22Rv1 (cell line): ENCODE measurements around the gene RCVRN.

Source experiments
- H3K27ac ChIP-seq: fragments of 450-650 bp; 2 replicates; pipeline ENCODE4 v1.5.1; 2017
- ZFX ChIP-seq: fragments of 450-650 bp; IDR thresholded peaks from 2 replicates; pipeline ENCODE4 v1.6.1; 2017; ENCODE audit warnings: antibody characterized with exemption, borderline replicate concordance
- TF ChIP-seq, protein P1 (sequence below): fragments of 450-650 bp; IDR thresholded peaks from 2 replicates; pipeline ENCODE4 v1.5.1; 2017; ENCODE audit warnings: mild to moderate bottlenecking

RCVRN gene

DNA sequence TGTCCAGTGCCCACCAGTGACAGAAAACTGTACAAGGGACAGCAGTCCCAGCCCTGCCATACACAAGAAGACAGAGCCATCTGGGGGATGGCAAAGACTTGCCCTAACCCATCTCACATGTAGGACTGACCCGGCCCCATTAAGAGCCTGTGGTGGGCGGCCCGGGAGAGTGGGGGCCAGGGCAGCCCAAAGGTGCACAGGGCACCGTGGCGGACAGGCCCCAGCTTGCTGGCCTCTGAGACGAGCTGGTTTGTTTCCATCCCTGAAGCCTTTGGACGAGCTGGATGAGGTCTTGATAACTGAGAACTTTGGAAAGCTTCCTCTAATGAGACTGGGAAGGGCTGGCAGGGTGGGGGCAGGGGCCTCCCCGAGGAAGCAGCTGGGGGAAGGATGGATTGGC is 11.0 kb upstream of the RCVRN start:
- H3K27ac ChIP-seq = no peak overlapping the region
- no peak for TF ChIP-seq ZFX
- TF ChIP-seq, protein P1, sequence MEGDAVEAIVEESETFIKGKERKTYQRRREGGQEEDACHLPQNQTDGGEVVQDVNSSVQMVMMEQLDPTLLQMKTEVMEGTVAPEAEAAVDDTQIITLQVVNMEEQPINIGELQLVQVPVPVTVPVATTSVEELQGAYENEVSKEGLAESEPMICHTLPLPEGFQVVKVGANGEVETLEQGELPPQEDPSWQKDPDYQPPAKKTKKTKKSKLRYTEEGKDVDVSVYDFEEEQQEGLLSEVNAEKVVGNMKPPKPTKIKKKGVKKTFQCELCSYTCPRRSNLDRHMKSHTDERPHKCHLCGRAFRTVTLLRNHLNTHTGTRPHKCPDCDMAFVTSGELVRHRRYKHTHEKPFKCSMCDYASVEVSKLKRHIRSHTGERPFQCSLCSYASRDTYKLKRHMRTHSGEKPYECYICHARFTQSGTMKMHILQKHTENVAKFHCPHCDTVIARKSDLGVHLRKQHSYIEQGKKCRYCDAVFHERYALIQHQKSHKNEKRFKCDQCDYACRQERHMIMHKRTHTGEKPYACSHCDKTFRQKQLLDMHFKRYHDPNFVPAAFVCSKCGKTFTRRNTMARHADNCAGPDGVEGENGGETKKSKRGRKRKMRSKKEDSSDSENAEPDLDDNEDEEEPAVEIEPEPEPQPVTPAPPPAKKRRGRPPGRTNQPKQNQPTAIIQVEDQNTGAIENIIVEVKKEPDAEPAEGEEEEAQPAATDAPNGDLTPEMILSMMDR = no peak

DNA sequence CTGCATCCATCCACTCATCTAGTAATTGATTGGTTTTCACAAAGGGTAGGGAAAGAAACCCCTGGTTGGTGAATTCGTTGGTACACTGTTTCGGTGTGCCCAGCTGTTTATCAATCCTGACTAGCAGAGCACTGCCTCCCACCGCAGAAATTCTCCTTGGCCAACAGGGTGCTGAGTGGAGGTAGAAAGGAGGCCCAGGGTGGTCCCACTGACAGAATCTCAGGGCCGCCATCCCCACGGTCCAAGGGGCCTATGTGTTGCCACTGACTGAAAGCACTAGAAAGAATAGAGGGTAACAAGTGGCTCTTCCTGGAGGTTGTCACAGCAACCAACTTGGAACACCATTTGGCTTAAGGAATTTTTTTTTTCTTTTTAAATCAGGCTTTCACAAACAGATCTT is 8.4 kb upstream of the RCVRN start:
- no peak for TF ChIP-seq ZFX
- TF ChIP-seq, protein P1 = no peak
- H3K27ac ChIP-seq = no peak overlapping the region

DNA sequence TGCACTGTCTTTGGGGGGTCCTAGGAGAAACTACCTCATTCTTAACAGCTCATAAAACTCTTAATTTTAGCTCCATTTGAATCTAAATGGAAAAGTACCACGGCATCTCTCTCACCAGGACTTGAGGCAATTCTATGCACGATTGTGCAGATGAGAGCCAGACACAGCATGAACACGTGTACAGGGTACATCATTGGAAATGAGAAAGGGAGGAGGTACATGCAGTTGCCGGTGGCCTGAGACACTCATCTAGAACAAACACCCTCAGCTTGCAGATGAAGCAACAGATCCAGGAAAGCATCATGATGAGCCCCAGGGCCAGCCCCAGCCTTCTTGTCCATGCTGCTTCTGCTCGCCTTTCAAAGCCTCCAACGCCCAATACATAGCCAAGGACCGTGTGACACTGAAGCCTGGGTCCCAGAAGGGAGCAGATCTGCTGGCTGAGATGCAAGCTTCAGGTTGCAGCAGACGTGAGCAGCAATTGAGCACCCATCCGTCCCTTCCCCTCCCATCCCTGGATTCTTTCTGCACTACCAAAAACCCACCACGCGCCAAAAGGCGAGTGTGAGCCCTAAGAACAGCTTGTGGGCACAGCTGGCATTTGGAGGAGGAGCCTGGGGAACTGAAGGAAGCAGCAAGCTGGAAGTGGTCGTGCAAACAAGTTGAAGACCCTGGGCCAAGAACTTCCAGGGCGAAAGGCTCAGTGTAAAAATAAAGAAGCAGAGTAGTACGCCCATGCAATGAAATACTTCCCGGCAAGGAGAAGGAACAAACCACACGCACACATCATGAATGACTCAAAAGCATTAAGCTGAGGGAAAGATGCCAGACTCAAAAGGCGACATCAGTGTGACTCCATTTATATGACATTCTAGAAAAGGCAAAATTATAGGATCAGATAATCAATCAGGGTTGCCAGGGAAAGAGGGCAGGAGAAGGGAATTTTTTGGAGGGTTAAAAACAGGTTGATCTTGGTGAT is 7.3 kb upstream of the RCVRN start:
- TF ChIP-seq, protein P1 = no peak
- TF ChIP-seq ZFX = no peak
- no peak overlapping the region for H3K27ac ChIP-seq

DNA sequence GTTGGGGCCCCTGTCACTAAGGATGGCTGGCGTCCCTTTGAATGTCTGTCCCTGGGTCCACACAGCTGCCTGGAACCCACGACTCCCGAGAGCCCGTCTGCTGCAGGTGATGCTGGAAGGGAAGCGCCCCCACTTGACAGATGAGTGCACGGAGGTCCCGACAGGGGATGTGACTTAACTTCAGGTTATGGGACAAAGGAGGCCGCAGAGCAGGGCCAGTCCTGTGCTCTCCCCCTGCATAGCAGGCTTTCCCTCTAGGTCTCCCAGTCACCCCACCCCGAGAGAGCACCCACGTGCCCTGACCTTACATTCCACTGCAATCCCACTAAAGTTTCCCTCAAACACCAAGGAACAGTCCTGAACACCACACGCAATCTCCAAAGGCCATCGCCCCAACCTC is 6.0 kb upstream of the RCVRN start:
- TF ChIP-seq, protein P1 = no peak
- no peak for TF ChIP-seq ZFX
- no peak overlapping the region for H3K27ac ChIP-seq

DNA sequence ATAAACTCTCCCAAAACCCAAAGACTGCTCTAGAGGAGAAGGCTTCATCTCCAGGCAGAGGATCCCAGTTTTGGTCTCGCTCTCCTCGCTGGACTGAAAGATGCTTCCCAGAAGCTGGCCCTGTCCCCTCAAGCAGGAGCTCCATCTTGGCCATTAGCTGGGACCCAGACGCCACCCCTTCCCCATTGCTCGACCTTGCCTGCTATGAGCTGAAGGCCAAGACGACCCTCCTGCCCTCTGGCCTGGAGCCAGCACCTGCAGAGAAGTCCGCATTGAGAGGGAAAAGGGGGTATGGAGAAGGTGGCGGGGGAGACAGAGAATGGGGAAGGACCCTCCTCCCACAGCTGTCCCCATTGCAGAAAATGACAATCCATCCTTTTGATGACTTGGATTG is 3.6 kb upstream of the RCVRN start:
- no peak for TF ChIP-seq ZFX
- TF ChIP-seq, protein P1 = no peak
- no peak overlapping the region for H3K27ac ChIP-seq

DNA sequence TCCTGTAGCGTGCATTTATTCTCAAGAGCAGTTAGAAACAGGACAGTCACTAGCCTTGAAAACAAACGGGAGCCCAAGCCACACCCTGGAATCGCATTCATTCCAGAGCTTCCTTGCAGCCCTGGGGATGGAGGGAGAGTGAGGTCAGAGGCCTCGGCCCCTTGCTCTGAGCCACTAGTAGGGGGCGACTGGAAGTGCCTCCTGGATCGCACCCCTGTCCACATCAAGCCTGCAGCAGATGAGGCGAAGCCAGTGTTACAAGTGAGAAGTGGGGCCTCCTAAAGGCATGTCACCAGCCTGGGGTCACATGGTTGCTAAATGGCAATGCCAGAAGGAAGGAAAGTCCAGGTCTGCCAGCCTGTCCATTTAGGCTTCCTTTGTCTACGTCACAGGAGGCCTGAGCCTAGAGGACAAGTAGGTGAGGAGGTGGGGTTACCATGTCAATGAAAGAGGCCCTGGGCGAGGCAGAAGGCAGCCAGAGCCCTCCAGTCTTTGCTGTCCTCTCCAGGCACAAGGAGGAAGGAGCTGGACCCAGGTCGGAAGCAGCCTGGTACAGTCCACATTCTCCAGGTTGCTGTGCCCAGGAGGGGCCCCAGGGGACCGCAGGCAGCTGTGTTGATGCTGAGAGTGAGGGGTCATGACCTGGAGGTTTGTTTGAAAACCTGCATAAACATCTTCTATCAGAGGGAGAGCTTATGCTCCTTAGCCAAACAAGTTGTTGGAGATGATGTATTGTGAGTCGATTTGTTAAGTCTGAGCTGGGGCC is 3.0 kb upstream of the RCVRN start:
- TF ChIP-seq ZFX = no peak
- TF ChIP-seq, protein P1 = no peak
- no peak overlapping the region for H3K27ac ChIP-seq

DNA sequence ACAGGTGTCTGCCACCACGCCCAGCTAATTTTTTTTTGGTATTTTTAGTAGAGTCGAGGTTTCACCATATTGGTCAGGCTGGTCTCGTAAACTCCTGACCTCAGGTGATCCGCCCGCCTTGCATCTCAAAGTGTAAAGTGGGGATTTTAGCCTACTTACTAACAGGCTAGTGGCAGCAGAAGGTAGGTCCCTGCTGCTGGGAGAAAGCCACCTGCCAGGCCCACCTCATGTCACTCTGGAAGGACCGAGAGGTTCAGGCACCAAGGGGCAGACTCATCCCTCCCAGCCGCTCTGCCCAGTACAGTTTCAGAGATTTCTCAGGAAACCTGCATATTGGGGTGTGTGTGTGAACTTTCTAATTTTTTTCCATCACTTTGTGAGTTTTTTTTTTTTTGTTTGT is 2.1 kb upstream of the RCVRN start:
- TF ChIP-seq, protein P1 = no peak
- no peak for TF ChIP-seq ZFX
- no peak overlapping the region for H3K27ac ChIP-seq
